H54 (cell line): ENCODE measurements around the gene SH3BGRL3.
"Not testable (repeated sequence)": the region's sequence is repeated elsewhere in the genome, so short reads cannot be mapped to it uniquely, and the experiment has no call there.

Experiments
- DNase-seq: peaks from one replicate; pipeline ENCODE4 v3.0.0; 2011; ENCODE audit warnings: low spot score, mixed read lengths; ENCODE audit not compliant: insufficient read length
- FAIRE-seq: peaks from 3 replicates; lab custom pipeline; 2011; peaks lifted over from hg19 to GRCh38; lab: Jason Lieb, UNC
- POLR2A ChIP-seq: IDR thresholded peaks from 2 replicates; pipeline ENCODE4 v1.6.1; 2011; ENCODE audit warnings: low read depth, mild to moderate bottlenecking, low read length

SH3BGRL3 gene

GRCh38 chr1:26306290-26307229, 26.7 kb downstream of the SH3BGRL3 start, which contains the start of gene UBXN11:
TSS of gene UBXN11 (minus strand) at chr1:26306636. CDS start at chr1:26302883, 3,753 bp downstream.
- DNase-seq: peak; percentile 89
- peak; percentile 11 for FAIRE-seq

GRCh38 chr1:26307363-26307781, 27.5 kb downstream of the SH3BGRL3 start:
- FAIRE-seq: no peak
- no peak for TF ChIP-seq POLR2A
- no peak for DNase-seq

More at GRCh38 chr1:26306290-26307229, 26.7 kb downstream of the SH3BGRL3 start, which contains the start of gene UBXN11:
- TF ChIP-seq POLR2A: no peak

GRCh38 chr1:26307966-26308899, 28.3 kb downstream of the SH3BGRL3 start:
- DNase-seq, FAIRE-seq: not testable (repeated sequence)

DNA sequence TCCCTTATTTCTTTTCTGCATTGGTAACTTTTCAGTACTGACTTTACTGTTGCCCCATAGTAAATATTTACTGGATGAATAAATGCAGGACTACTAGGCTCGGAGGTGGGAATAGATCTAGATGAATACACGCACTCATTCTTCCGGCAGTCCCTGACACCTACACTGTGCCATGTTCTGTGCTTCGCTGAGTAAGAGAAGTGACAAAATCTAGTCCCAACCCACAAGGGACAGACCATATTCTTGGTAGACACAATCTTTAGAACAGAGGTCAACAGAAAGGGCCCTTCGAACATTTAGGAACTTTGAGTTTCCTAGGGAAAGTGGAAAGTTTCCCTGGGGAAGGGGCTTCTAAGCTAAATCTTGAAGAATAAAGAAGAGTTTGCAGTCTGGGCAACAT, 34.6 kb downstream of the SH3BGRL3 start:
- no peak for FAIRE-seq
- no peak for TF ChIP-seq POLR2A
- DNase-seq: no peak

- no peak for TF ChIP-seq POLR2A
- FAIRE-seq (no peak), DNase-seq (no peak)
These were observed 36.3 kb downstream of the SH3BGRL3 start for GRCh38 chr1:26315874-26316850.

DNA sequence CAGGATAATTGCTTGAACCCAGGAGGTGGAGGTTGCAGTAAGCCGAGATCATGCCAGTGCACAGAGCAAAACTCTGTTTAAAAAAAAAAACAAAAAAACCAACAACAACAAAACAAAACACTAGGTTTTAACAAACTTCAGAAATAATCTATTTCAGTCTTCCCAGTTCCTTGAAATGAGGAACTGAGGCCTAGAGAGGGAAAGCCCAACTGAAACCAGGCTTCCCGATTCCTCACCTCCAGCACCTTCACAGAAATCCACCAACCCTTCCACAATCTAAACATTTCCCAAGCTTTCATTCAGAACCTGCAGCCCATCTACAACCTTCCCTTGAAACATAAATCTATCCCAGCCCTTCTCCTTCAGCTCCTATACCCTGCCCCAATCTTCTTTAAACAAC, 37.3 kb downstream of the SH3BGRL3 start:
- FAIRE-seq (no peak), DNase-seq (no peak)
- no peak for TF ChIP-seq POLR2A

DNA sequence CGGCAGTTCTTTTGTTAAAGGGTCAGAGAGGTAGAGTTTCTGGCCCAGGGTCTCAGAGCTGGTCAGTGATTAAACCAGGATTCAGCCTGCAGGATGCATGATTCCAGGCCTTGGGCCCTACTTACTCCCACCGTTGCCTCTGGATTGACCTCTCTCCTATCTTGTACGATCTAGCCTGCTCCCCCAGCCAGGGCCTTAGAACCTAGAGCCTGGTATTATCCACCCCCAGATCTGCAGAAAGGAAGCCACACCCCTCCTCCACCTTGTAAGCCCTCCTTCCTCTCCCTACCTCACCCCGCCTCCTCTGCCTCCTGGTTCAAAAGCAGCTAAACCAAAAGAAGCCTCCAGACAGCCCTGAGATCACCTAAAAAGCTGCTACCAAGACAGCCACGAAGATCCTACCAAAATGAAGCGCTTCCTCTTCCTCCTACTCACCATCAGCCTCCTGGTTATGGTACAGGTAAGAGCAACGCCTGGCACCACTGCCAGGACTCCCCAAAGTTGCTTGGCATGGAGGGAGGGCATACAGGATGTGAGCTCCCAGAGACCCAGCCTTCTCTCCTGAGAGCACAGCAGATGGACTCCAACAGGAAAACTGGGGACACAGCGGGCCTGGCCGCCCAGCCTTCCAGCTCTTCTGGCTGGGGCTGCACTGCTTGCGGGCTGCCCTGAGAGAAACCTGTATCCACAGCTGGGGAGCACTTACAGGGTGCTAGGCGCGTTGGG, 37.9 kb downstream of the SH3BGRL3 start, which contains the start of gene CD52:
TSS of gene CD52 (plus strand) at position 347 of the 726 bp plus-strand sequence. CDS start at position 407, 60 bp downstream.
- FAIRE-seq (no peak), DNase-seq (no peak)
- TF ChIP-seq POLR2A: no peak

DNA sequence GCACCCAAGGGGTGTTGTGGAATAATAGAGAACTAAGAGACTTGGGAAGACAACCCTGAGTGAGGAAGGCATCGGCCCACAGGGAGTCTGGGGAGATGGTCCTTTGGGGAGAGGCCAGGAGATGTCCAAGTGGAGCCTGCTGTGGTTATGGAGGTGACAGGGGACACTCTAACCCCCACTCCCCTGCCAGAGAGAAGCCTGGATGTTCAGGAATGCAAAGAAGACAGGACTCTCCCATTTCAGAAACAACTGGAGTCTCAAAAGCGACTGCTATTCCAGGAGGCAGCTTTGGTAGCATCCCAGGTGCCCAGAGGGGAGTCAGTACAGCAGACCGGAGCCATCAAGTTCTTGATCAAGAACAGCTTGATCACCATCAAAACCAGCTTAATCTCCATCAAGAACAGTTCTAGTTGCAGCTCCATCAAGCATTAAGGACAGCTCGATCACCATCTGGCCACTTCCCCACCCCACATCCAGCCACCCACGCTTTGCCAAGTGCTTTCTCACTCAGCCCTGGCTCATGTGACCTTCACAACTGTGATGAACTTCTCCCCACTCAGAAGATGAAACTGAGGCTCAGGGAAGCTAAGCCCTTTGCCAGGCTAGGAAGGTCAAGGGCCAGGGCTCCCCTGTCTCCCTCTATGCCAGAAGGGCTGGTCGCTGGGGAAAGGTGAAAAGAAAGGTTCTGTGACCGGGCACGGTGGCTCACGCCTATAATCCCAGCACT, 38.6 kb downstream of the SH3BGRL3 start:
- no peak for TF ChIP-seq POLR2A
- DNase-seq: no peak
- FAIRE-seq: no peak

DNA sequence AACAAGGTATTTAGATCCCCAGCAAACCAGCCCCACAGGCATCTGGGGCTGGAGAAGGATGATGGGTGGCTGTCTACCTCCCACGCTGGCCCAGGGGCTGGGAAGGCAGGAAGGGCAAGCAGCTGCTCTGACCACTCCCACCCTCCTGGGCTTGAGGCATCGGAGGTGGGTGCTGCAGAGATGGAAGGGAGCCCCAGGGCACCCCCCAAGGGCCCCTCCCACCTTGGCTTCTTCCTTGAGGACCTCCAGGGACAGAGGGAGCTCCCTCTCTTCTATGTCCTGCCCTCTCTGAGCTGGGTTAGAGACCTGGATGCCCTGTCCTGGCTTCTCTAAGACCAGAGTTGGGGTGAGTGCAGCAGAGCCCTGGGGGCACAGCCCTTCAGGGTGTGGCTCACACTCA, 41.0 kb downstream of the SH3BGRL3 start:
- no peak for TF ChIP-seq POLR2A
- no peak for FAIRE-seq
- no peak for DNase-seq

- peak; percentile 68 for DNase-seq
- TF ChIP-seq POLR2A: no peak
- FAIRE-seq: no peak
These were observed 41.6 kb downstream of the SH3BGRL3 start for GRCh38 chr1:26321315-26322041.

- DNase-seq (no peak), FAIRE-seq (no peak)
- TF ChIP-seq POLR2A: no peak
These were observed 42.1 kb downstream of the SH3BGRL3 start for GRCh38 chr1:26322042-26322331.
